ENCODE data around the gene NLK.
A peak's percentile ranks its signal among the peaks of the same experiment; 100 is the strongest.
"Not testable (repeated sequence)": the region's sequence is repeated elsewhere in the genome, so short reads cannot be mapped to it uniquely, and the experiment has no call there.

The NLK gene

DNA sequence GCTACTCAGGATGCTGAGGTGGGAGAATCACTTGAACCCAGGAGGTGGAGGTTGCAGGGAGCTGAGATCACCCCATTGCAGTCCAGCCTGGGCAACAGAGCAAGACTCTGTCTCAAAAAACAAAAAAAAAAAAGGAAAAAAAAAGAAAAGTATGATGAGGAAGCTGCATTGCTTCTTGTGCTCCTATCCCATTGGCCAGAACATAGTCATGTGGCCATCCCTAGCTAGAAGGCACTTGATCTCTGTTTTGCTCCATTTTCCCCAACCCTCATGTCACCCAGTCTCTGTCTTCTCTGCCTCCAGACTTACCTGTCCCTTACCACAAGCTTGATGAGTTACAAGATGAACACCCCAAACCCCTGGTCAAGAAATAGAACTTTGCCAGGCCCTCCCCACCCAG is 163.8 kb downstream of the NLK start:
- no peak for DNase-seq

DNA sequence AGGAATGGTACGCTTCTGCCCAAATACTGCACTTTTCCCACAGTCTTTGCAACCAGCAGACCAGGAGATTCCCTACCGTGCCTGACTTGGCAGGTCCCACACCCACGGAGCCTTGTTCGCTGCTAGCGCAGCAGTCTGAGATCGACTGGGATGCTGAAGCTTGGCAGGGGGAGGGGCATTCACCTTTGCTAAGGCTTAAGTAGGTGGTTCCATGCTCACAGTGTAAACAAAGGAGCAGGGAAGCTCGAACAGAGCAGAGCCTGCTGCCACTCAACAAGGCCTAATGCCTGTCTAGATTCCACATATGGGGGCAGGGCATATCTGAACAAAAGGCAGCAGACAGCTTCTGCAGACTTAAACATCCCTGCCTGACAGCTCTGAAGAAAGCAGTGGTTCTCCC is 169.3 kb downstream of the NLK start:
- no peak for DNase-seq

DNA sequence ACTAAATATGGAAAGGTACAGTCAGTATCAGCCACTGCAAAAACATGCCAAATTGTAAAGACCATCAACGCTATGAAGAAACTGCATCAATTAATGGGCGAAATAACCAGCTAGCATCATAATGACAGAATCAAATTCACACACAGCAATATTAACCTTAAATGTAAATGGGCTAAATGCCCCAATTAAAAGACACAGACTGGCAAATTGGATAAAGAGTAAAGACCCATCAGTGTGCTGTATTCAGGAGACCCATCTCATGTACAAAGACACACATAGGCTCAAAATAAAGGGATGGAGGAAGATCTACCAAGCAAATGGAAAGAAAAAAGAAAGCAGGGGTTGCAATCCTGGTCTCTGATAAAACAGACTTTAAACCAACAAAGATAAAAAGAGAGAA is 171.1 kb downstream of the NLK start:
- not testable (repeated sequence) for DNase-seq

DNA sequence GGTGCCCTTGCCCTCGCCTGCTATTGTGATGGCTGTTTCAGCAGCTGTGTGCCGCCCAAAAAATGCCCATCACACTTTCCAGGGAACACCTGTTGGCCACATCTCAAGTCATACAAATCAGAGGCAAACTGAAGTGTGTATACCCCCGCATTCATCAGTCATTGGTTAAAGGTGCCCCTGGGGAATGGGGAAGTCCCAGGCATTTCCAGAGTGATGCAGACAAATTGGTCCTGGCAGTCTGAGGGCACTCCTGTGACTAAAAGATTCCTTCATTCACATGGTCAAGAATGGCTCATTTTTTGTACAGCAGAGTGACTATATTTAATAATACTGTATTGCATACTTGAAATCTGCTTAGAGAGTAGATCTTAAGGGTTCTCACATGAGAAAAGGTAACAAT is 173.6 kb downstream of the NLK start:
- no peak for DNase-seq

DNA sequence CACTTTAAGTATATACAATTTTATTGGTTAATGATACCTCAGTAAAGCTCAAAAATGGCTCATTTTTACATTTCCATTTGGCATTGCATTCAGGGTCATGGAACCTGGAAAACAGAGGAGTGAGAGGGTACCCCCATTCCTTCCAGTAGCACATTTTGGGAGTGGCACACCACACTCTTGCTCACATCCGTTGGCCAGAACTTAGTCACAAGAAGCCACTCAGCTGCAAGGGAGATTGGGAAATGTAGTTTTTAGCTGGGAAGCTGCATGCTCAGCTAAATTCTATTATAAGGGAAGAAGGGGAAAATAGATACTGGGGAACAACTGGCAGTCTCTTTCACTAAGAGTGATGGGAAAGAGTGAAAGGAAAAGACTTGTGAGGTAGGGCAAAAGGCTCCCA is 174.1 kb downstream of the NLK start:
- DNase-seq: no peak

DNA sequence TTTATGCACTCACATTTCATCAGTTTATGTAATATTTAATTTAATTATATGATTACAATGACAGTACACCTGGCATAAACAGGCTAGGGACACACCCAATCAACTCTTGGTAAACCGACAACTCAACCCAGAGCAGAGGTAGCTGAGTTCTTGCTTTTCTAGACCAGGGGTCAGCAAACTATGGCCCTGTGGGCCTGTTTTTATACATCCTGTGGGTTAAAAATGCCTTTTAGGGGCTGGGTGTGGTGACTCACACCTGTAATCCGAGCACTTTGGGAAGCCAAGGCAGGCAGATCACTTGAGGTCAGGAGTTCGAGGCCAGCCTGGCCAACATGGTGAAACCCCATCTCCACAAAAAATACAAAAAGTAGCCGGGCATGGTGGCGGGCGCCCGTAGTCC is 177.3 kb downstream of the NLK start:
- no peak for DNase-seq

DNA sequence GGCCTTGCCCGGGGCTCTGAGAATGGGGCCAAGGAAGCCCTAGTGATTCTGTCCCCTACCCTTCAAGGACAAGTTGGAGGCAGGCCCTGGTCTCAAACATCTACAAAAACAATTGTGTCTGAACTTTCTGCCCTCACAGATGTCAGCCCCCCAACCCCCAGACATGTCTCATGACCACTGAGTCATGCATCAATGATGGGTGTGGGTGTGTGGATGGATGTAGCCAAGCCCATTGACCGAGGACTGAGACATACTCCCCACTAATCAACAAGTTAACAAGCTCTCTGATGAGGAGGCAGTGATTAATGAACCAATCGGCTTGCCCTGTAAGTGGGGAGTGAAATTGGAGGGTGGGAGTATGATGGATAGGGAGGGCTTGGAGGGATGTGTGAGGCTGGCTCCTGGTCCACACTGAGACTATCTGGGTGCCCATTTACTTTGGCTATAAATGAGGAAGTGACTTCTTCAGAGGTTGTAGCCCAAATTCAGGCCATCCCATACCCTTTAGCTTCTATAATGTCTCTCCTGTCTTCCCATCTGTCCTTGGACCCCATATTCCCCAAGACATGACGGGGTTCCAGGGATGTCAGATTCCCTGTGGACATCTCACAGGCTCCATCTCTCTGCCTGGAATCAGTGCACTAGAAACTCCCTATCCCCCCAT is 179.4 kb downstream of the NLK start:
- no peak for DNase-seq

DNA sequence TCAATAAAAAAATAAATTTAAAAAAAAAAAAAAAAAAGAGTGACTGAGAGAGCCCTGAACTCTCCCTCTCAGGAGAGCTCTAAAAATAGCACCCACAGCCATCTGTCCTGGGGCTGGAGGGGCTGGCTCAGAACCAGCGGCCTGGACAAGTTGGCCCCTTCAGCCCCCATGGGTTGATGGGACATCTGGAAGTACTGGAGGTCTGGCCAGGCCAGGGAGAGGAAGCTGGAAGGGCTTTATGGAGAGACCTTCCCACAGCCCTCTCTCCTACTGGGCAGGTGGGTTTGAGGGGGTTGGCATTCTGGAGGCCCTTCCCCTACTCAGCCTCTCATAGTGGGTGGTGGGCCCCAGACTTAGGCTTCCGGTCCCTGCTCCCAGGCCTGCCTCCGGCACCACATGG is 182.8 kb downstream of the NLK start:
- DNase-seq: no peak

DNA sequence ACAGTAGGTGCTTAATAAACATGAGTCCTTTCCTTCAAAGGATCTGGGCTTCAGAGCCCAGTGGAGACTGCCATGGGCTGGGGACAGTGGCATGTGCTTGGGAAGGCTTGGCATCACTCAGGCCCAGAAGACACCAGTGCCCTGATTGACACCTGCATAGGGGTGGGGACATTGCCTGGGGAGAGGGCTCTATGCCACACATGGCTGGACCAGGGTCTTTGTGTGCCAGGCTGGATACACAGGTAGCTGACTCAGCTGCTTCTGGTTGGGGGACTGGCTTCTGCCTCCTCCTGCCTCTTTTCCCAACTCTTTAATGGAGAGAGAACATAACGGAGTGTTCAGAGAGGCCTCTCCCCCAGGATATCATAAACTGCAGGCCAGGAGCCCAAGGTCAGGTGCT is 183.4 kb downstream of the NLK start:
- DNase-seq: no peak

DNA sequence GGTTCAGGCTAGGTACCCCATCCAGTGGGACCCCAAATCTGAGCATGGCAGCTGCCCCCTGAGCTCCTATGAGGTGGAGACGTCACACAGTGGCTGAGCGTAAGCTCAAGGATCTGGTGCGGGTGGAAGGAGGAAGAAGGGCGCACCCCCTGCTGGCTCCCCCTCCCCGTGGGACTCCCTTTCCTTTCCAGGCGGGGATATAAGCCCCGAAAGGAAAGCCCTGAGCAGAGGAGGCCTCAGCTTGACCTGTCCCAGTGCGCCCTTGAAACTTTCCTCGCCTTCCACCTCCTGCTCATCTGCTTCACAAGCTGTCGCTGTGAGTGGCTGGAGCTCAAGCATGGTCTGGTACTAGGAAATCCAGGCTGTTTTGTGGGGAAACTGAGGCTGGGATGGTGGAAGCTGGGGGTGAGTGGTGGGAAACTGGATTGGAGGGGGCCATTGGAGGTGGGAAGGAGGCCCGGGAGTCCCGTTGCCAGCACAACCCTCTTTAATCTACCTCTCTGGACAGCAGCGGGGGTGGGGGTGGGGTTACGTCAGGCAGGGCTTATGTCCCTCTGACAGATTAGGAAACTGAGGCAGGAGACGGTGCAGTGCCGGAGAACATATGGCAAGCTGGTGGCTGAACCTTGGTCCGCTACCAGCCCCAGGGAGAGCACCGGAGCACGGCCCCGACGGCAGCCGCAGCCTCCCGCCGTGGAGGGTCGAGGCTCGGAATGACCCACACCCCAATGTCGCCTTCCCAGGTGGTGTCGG is 184.3 kb downstream of the NLK start:
- no peak for DNase-seq

DNA sequence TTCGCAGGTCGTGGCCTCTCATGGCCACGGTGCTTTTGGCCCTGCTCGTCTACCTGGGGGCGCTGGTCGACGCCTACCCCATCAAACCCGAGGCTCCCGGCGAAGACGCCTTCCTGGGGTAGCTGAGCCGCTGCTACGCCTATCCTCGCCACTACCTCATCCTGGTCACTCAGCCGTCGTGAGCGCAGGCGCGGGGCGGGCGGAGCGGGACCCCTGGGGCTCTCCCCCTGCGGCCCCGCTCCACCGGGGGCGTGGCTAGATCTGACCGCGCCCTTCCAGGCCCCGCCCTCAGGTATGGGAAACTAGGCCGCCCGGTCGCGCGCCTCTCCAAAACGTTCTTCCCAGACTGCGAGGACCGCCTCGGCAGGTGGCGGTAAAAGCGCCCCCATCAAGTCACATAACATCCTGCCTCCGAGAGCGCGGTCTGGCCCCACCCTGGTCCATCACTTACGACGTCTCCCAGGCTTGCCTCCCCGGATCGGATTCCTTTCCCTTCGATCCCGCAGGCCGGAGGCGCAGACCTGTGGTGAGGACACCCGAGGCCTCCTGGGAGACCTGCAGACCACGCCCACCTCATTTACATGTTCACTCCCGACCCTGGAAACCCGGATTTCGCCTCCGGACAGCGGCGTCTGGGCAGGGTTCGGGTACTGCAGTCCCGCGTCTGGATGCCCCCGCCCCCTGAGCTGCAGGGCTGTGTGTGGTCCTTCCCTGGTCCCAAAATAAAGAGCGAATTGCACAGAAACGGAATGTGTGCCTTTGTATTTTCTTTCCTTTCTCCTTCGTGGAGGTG is 185.0 kb downstream of the NLK start:
- peak; percentile 86 for DNase-seq

DNA sequence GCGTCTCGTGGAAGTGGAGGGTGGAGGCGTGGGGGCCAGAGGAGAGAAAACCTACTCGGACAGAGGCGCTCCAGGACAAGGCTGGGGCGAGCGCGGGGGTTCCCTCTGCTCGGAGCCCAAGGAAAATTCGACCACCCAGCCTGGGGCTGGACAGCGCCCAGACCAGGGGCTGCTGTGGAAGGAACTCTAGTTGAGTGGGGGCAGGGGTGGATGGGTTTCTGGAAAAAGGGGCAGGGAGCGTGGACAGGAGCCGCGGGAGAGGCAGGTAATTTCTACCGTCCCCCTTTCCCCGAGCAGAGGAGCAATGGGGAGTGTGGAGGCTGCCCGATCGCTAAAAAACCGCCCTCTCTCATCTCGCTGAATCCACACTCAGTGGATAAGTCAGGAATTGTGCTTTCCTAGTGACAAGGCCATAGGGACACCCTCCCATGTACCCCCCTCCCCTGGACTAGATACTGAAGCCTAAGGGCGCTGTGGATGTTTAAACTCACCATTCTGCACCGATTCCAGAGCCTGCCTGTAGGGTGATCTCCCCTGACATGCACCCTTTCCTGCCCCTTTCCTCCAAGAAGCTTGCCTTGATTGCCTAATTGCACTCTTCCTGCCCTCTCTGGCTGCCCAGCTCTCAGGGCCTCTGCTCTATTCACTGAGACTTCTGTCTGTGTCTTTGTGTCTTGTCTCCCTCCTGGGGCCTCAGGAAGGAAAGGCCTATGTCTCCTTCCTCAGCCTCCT is 185.8 kb downstream of the NLK start:
- DNase-seq: no peak

DNA sequence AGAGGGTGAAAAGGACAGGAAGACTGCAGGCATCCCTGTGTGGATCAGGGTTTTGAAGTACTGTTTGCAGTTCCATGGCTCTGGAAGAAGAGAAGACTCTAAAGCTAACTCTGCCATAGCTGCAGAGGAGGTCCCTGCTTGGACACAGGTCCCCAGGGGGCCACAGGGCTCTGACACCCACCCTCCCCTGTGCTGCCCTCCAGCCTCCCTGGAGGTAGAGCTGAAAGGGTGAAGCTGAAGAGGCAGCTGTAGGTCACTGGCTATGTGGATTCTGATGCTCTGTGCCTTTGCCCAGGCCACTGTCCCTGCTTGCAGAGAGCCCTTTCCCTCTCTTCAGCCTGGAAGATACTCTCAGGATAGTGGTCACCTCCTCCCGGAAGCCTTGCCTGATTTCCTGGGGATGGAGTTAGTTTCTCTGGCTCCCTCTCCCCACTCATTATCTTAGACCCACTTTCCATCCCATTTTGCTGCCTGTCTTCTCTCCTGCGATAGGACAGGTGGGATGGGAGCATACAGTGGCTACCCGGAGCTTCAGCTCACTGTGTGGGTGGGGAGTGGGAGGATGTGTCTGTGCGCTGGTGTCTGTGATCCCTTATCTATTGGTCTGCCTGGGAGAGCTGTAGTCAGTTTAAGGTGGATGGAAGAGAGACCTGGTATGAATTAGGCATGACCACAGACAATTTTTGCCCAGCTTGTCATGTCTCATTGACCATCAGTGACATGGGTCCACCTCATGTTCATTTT is 186.7 kb downstream of the NLK start:
- no peak for DNase-seq

DNA sequence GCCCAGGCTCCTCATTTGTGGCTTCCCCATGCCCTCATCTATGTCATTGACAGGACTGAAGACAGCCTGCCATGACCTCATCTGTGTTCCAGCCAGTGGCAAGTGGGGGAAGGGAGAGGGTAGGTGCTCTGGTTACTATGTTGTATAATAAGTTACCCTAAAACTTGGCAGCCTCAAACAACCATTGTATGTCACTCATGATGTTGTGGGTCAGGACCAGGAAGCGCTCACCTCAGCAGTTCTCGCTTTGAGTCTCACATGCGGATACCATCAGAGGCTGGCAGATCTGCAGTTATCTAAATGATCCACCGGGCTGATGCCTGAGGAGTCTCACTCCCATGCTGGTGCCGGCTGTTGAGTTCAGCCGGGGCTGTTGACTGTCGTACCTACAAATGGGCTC is 187.5 kb downstream of the NLK start:
- no peak for DNase-seq

DNA sequence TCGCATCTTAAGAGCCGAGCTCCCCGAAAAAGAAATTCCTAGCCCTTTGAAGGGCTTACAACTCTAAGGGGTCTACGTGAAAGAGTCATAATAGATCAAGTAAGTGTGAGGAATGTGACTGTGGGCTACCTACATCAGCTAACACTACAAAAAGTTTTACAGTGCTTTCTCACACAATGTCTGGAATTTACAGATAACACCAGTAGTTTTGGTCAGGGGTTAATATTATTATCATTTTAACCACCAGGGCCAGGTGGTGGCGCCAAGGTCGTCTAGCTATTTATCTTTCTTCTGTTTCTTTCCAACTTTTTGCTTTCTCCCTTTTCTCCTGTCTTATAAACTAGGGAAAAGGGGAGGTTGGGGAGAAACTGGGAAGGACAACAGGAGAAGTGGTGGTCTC is 188.1 kb downstream of the NLK start:
- not testable (repeated sequence) for DNase-seq

DNA sequence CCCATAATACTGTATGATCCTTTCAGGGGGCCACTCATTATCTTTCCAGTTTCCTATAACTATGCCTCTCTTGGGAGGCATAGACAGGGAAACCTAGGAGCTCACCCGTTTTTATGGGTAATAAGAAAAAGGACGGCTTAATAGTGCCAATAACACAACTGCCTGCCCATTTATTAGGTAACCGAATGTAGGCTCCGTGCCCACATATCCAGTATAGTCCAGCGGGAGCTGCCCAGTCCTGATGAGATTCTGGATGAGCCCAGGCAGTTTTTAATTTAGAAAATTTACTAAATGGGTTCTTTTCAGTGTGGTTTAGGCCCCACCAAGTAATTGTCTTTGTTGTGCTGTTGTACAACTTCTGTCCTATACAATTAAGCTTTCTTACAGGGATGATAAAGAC is 189.1 kb downstream of the NLK start:
- not testable (repeated sequence) for DNase-seq

DNA sequence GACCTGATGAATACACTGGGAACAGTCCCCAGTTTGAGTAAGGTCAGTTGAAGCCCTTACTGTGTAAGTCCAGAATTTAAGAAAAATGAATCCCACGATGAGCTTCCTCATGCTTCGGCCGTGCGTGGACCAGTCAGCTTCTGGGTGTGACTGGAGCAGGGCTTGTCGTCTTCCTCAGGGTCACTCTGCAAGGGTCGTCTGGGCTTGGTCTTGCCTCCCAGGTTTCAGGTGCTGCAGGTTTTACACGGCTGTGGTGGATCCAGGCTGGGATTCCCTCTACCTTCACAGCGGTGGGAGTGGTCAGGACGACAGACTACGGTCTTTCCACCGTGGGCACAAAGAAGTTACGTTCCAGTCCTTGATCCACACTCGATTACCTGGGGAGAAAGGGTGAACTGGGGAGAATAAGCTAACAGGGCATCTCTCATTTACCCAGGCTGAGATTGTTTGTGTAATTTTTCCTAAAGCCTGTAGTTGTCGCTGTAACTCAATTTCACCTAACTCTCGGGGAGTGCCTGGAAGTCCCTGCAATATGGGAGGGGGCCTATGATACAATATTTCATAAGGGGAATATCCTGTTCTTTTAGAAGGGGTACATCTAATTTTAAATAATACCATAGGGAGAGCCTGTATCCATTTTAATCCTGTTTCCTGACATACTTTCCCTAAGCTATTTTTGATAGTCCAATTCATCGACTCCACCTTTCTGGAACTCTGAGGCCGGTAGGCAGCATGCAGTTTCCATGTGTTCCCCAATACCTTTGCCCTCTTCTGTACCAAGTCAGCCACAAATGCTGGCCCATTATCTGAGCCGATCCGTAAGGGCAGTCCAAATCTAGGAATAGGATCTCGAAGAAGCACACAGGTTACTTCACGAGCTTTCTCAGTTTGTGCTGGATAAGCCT is 190.7 kb downstream of the NLK start:
- not testable (repeated sequence) for DNase-seq

DNA sequence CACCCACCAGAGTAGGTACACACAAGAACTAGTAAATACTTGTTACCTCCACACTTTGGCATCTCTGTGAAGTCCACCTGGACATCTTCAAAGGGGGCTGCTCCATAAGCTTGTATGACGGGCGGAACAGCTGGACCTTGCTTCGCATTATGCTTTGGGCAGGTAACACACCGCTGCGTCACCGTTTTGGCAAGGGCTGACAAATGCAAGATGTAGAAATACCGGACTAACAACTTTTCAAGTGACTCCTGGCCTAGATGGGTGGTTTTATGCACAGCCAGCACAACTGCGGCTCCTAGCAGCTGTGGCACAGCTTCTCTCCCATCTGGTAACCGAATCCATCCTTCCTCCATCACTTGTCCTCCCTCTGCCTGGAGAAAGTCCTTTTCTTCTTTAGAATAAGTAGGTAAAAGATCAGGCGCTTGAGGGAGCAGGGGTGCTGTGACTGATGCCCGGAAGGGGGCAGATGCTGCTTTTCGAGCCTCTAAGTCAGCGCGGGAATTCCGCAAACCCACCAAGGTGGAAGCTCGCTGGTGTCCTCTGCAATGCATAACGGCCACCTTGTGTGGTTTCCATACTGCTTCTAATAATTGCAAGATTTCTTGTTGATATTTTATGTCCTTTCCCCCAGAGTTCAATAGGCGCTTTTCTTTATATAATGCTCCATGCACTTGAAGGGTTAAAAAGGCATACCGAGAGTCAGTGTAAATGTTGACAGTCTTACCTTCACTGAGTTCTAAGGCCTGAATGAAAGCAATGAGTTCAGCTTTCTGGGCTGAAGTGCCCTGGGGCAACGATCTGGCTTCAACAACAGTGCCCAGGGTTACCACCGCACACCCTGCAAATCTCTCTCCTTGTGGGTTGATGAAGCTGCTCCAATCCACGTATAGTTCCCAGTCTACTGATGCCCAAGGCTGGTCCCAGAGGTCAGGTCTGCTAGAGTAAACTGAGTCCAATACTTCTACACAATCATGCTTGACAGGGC is 191.7 kb downstream of the NLK start:
- DNase-seq: peak; percentile 68

DNA sequence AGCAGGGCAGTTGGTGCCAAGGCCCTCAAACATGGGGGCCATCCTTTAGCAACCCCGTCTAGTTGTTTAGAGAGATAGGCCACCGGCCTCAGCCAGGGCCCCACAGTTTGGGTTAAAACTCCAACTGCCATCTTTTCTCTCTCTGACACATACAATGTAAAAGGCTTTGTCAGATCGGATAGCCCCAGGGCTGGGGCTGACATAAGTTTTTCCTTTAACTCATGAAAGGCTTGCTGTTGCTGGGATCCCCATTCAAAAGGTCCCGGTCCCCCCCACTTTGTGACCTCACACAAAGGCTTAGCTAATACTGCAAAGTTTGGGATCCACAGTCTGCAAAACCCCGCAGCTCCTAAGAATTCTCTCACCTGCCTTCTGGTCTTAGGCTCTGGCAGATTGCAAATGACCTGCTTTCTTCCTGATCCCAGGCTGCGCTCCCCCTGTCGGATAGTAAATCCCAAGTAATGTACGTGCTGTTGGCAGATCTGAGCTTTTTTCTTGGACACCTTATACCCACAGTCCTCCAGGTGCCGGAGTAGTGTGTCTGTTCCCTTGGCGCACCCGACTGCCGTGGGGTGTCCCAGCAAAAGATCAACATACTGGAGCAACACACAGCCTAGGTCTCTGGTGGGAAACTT is 192.7 kb downstream of the NLK start:
- not testable (repeated sequence) for DNase-seq
